Fibroblast of lung (primary cell): ENCODE results near the gene SRA1.

ENCODE experiments used
- EZH2 ChIP-seq: IDR thresholded peaks from 2 replicates; pipeline ENCODE4 v1.5.1; 2012; ENCODE audit warnings: low read length, control low read depth, mild to moderate bottlenecking; ENCODE audit errors: missing control alignments
- TF ChIP-seq, protein P1 (sequence below), 2 donors: IDR thresholded peaks in 1 of 2; conservative IDR thresholded peaks in 1 of 2; 1 replicate in 1 of 2; 2 replicates in 1 of 2; pipeline ENCODE4 v1.5.1; 2011 to 2012; ENCODE audit warnings: low read length in 2 of 2, control low read depth in 1 of 2, inconsistent platforms in 1 of 2, low read depth in 1 of 2, mild to moderate bottlenecking in 1 of 2

DNA sequence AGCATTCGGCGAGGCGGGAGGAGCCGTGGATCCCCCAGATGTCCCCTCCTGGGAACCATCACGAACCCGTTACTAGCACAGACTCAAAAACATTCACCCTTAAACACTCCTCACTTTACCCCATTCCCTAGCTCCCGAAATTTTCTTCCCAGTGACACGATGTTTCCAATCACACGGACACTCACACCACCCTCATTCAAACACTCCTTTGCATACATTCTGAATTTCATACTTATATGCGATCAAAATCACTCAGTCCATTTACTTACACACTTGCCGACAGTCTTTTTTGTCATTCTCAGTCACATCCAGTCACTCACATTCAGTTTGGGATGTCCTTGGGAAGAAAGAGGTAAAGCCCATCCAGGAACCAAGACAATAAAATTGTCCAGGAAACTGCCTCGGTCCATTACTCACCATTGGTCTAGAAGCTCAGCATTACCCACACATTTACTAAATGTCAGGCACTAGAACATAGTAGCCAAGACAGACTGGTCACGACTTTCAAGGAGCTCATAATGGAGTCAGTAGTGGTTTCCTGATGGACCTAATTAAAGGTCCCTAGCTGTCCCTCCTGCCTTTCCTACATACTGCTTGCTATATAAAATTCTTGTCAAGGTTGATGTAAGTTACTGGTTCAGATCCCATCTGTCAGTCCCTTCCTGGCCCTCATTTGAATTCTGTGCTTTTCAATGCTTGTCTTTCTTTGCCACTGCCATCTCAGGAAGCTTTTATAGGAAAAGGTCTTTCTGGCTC, 7.9 kb upstream of the SRA1 start:
- TF ChIP-seq, protein P1, sequence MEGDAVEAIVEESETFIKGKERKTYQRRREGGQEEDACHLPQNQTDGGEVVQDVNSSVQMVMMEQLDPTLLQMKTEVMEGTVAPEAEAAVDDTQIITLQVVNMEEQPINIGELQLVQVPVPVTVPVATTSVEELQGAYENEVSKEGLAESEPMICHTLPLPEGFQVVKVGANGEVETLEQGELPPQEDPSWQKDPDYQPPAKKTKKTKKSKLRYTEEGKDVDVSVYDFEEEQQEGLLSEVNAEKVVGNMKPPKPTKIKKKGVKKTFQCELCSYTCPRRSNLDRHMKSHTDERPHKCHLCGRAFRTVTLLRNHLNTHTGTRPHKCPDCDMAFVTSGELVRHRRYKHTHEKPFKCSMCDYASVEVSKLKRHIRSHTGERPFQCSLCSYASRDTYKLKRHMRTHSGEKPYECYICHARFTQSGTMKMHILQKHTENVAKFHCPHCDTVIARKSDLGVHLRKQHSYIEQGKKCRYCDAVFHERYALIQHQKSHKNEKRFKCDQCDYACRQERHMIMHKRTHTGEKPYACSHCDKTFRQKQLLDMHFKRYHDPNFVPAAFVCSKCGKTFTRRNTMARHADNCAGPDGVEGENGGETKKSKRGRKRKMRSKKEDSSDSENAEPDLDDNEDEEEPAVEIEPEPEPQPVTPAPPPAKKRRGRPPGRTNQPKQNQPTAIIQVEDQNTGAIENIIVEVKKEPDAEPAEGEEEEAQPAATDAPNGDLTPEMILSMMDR (conservative IDR thresholded peaks at IDR 0.05 in 1 of 2, IDR thresholded peaks at IDR 0.05 in 1 of 2; ENCODE audit: low read depth in 1 of 2, low read length in 2 of 2), result no peak
- TF ChIP-seq EZH2, result no peak
